Skeletal muscle satellite cell (primary cell): ENCODE results near the gene ZBED5.

Experiments
- H3K27me3 ChIP-seq: 2 replicates; pipeline ENCODE4 v1.7.0; 2013; ENCODE audit warnings: low read length; ENCODE audit not compliant: control insufficient read depth, insufficient read depth
- H3K36me3 ChIP-seq: 2 replicates; pipeline ENCODE4 v1.7.0; 2013; ENCODE audit warnings: mild to moderate bottlenecking, control low read depth, low read length; ENCODE audit not compliant: insufficient read depth
- H3K4me1 ChIP-seq: 2 replicates; pipeline ENCODE4 v1.7.0; 2013; ENCODE audit warnings: low read length; ENCODE audit not compliant: control insufficient read depth, insufficient read depth
- H3K4me2 ChIP-seq: 2 replicates; pipeline ENCODE4 v1.7.0; 2013; ENCODE audit warnings: mild to moderate bottlenecking, low read length
- H3K4me3 ChIP-seq: 2 replicates; pipeline ENCODE4 v1.7.0; 2013; ENCODE audit warnings: low read length
- H3K9ac ChIP-seq: 2 replicates; pipeline ENCODE4 v1.7.0; 2013; ENCODE audit warnings: mild to moderate bottlenecking, low read depth, low read length, moderate library complexity
- H3K9me3 ChIP-seq: replicated peaks from 2 replicates; pipeline ENCODE4 v1.7.0; 2013; ENCODE audit warnings: mild to moderate bottlenecking, control low read depth, low read length

ZBED5 gene

GRCh38 chr11:10876158-10876557 lies 18.3 kb upstream of the ZBED5 start:
- H3K9ac ChIP-seq = no peak overlapping the region
- no peak overlapping the region for H3K4me2 ChIP-seq
- no peaks in the 10 kb centered on the region for H3K27me3 ChIP-seq
- H3K36me3 ChIP-seq = no peaks in the 10 kb centered on the region
- H3K9me3 ChIP-seq = no peaks in the 10 kb centered on the region
- H3K4me1 ChIP-seq = peaks cover 11% of the 10 kb centered on the region
- H3K4me3 ChIP-seq = no peak overlapping the region

GRCh38 chr11:10875430-10876021 lies 17.7 kb upstream of the ZBED5 start:
- Histone ChIP-seq H3K4me1 (peaks cover 11% of the 10 kb centered on the region), H3K4me2 (no peak overlapping the region), H3K4me3 (no peak overlapping the region), H3K27me3 (no peaks in the 10 kb centered on the region), H3K9ac (no peak overlapping the region), H3K9me3 (no peaks in the 10 kb centered on the region), H3K36me3 (no peaks in the 10 kb centered on the region)

- no peak overlapping the region for H3K9ac ChIP-seq
- no peaks in the 10 kb centered on the region for H3K36me3 ChIP-seq
- H3K27me3 ChIP-seq = no peaks in the 10 kb centered on the region
- no peak overlapping the region for H3K4me3 ChIP-seq
- H3K9me3 ChIP-seq = no peaks in the 10 kb centered on the region
- peaks cover 8% of the 10 kb centered on the region for H3K4me1 ChIP-seq
- no peak overlapping the region for H3K4me2 ChIP-seq
Measured at GRCh38 chr11:10872097-10872496, 14.2 kb upstream of the ZBED5 start.

GRCh38 chr11:10868352-10868751 lies 10.5 kb upstream of the ZBED5 start:
- H3K9ac ChIP-seq = no peak overlapping the region
- no peaks in the 10 kb centered on the region for H3K4me1 ChIP-seq
- H3K36me3 ChIP-seq = no peaks in the 10 kb centered on the region
- H3K4me3 ChIP-seq = no peak overlapping the region
- no peak overlapping the region for H3K4me2 ChIP-seq
- no peaks in the 10 kb centered on the region for H3K27me3 ChIP-seq
- no peaks in the 10 kb centered on the region for H3K9me3 ChIP-seq

GRCh38 chr11:10866893-10867331 lies 9.1 kb upstream of the ZBED5 start:
- Histone ChIP-seq H3K27me3 (no peaks in the 10 kb centered on the region), H3K4me3 (no peak overlapping the region), H3K4me2 (no peak overlapping the region), H3K9me3 (no peaks in the 10 kb centered on the region), H3K4me1 (no peaks in the 10 kb centered on the region), H3K9ac (no peak overlapping the region), H3K36me3 (no peaks in the 10 kb centered on the region)

GRCh38 chr11:10865837-10866270 lies 8.0 kb upstream of the ZBED5 start:
- H3K4me1 ChIP-seq = no peaks in the 10 kb centered on the region
- H3K4me3 ChIP-seq = no peak overlapping the region
- no peaks in the 10 kb centered on the region for H3K36me3 ChIP-seq
- H3K9ac ChIP-seq = no peak overlapping the region
- no peaks in the 10 kb centered on the region for H3K9me3 ChIP-seq
- no peaks in the 10 kb centered on the region for H3K27me3 ChIP-seq
- H3K4me2 ChIP-seq = no peak overlapping the region

- no peaks in the 10 kb centered on the region for H3K27me3 ChIP-seq
- H3K4me2 ChIP-seq = no peak overlapping the region
- no peaks in the 10 kb centered on the region for H3K36me3 ChIP-seq
- no peaks in the 10 kb centered on the region for H3K4me1 ChIP-seq
- H3K9ac ChIP-seq = no peak overlapping the region
- no peak overlapping the region for H3K4me3 ChIP-seq
- no peaks in the 10 kb centered on the region for H3K9me3 ChIP-seq
Measured at GRCh38 chr11:10864688-10865087, 6.8 kb upstream of the ZBED5 start.

- Histone ChIP-seq H3K4me1 (no peaks in the 10 kb centered on the region), H3K9me3 (no peaks in the 10 kb centered on the region), H3K4me2 (no peak overlapping the region), H3K36me3 (no peaks in the 10 kb centered on the region), H3K4me3 (no peak overlapping the region), H3K27me3 (no peaks in the 10 kb centered on the region), H3K9ac (no peak overlapping the region)
Measured at GRCh38 chr11:10862446-10862845, 4.6 kb upstream of the ZBED5 start.

GRCh38 chr11:10861799-10862198 lies 3.9 kb upstream of the ZBED5 start:
- Histone ChIP-seq H3K36me3 (no peaks in the 10 kb centered on the region), H3K4me2 (no peak overlapping the region), H3K4me3 (no peak overlapping the region), H3K27me3 (no peaks in the 10 kb centered on the region), H3K9me3 (no peaks in the 10 kb centered on the region), H3K4me1 (no peaks in the 10 kb centered on the region), H3K9ac (no peak overlapping the region)

- Histone ChIP-seq H3K9me3 (no peaks in the 10 kb centered on the region), H3K36me3 (no peaks in the 10 kb centered on the region), H3K4me2 (no peak overlapping the region), H3K9ac (no peak overlapping the region), H3K4me3 (no peak overlapping the region), H3K27me3 (no peaks in the 10 kb centered on the region), H3K4me1 (no peaks in the 10 kb centered on the region)
Measured at GRCh38 chr11:10861047-10861446, 3.2 kb upstream of the ZBED5 start.

- H3K36me3 ChIP-seq = peaks cover 19% of the 10 kb centered on the region
- peak overlapping the region; percentile 87 for H3K4me2 ChIP-seq
- H3K9me3 ChIP-seq = no peaks in the 10 kb centered on the region
- H3K27me3 ChIP-seq = no peaks in the 10 kb centered on the region
- H3K9ac ChIP-seq = peak overlapping the region; percentile 91
- H3K4me3 ChIP-seq = peak overlapping the region; percentile 91
- no peaks in the 10 kb centered on the region for H3K4me1 ChIP-seq
Measured at GRCh38 chr11:10858439-10859325, 829 bp upstream of the ZBED5 start.

- peaks cover 32% of the 10 kb centered on the region for H3K36me3 ChIP-seq
- no peaks in the 10 kb centered on the region for H3K27me3 ChIP-seq
- no peaks in the 10 kb centered on the region for H3K4me1 ChIP-seq
- H3K9ac ChIP-seq = peak overlapping the region; percentile 91
- H3K4me2 ChIP-seq = peak overlapping the region; percentile 87
- no peaks in the 10 kb centered on the region for H3K9me3 ChIP-seq
- H3K4me3 ChIP-seq = peak overlapping the region; percentile 91
Measured at GRCh38 chr11:10857459-10857708, 469 bp downstream of the ZBED5 start.
